IPS-NIHi7 (cell line): ENCODE data around the gene FCHO2.
"Not testable (repeated sequence)": the region's sequence is repeated elsewhere in the genome, so short reads cannot be mapped to it uniquely, and the experiment has no call there.

Experiments used
- DNase-seq: peaks from one replicate; pipeline ENCODE4 v3.0.0; 2012; ENCODE audit warnings: mixed read lengths; ENCODE audit errors: extremely low spot score

Gene FCHO2, protein sequence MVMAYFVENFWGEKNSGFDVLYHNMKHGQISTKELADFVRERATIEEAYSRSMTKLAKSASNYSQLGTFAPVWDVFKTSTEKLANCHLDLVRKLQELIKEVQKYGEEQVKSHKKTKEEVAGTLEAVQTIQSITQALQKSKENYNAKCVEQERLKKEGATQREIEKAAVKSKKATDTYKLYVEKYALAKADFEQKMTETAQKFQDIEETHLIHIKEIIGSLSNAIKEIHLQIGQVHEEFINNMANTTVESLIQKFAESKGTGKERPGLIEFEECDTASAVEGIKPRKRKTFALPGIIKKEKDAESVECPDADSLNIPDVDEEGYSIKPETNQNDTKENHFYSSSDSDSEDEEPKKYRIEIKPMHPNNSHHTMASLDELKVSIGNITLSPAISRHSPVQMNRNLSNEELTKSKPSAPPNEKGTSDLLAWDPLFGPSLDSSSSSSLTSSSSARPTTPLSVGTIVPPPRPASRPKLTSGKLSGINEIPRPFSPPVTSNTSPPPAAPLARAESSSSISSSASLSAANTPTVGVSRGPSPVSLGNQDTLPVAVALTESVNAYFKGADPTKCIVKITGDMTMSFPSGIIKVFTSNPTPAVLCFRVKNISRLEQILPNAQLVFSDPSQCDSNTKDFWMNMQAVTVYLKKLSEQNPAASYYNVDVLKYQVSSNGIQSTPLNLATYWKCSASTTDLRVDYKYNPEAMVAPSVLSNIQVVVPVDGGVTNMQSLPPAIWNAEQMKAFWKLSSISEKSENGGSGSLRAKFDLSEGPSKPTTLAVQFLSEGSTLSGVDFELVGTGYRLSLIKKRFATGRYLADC

DNA sequence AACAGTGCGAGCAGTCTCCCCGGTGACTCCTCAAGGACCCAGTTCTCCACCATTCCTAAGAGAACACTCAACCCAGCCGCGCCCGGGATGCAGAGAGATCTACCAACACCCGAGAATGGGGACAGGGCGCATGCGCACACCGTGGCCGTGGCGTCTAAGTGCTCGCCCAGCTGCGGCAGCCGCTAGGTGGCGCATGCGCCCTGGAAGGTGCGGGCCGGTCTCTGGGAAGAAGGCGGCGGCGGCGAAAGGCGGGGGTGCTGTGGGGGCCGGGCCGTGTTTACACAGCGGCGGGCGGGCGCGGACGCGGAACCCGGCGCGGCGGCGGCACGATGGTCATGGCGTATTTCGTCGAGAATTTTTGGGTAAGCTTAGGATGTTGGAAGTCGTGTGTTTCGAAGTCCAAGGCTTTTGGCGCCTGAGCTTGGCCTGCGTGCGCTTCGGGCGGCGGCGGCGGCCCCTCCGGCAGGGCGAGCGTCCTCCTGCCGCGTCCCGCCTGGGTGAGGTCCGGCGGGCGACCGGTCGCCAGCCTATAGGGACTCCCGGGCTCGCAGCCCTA, at the start of gene FCHO2:
Gene FCHO2, plus strand, starts transcription at position 274 of the 556 bp plus-strand sequence. Its CDS starts 56 bp downstream, at position 330.
- DNase-seq: peak; percentile 98

GRCh38 chr5:72906806-72907205, 49.0 kb upstream of the FCHO2 start:
- DNase-seq: no peak

- DNase-seq: no peak
Observed at GRCh38 chr5:72908664-72909063, 47.2 kb upstream of the FCHO2 start.

DNA sequence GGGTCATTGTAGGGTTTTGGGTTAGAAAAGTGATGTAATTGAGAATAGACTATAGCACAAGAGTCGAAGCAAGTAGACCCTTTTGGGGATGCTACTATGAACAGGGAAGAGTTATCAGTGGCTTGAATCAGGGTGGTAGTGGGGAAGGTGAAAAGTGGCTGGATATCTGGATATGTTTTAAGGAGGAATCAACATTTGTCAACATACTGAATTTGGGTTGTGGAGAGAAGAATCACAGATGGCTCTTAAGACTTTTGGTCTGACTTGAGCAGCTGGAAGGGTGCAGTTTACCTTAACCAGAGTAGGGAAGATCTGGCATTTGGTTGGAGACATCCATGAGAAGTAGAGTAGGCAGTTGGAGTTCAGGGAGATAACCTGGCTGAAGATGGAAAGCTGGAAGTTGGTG, 38.5 kb upstream of the FCHO2 start:
- no peak for DNase-seq

DNA sequence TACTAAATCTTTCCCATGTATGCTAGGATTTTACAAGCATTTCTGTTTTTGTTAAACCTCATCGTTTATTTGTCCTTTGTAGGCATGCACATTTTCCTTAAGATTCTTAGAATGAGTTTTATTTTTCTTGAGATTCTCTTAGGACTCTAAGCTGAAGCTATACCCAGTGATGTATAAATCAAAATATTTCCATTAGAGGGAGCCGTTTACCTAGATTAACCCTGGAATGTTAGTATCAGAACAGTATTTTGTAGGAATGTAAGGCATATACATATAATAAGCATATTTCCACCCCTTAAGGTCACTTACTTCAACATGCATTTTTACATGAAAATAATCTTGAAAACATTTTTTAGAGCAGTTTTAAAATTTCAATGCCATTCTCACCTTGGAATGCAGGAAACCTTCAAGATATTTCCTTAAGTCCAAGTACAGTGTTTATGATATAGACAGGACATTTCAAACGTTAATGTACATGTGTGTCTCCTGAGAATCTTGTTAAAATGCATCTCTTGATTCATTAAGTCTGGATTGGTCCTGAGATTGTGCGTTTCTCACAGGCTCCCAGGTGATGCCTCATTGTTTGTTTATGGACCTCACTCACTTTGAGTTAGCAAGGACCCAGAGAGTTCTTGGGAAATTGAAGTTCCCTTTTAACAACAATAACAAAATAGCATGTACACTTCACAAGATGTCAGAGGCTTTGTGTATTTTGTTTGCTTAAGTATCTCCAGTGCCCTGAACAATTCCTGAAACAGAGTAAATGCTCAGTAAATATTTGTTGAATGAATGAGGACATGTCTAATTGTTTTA, 34.9 kb upstream of the FCHO2 start:
- DNase-seq: no peak

DNA sequence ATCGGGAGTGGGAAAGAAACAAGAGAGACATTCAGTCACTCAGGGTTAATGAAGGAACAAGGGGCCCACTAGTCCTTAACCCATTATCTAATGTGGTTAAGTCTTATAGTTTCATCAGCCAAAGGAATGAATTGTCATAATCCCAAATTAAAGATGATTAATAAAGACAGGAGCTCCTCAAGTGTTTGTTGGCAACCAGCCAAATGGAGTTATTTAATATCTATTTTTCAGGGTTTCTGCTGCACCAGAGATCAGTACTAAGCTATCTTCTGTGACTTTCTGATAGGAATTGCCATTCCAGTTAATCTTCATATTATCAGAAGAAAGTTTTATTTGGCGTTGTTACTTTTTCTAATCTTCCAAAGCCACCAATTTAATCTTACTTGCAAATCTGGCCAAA, 34.0 kb upstream of the FCHO2 start:
- no peak for DNase-seq

GRCh38 chr5:72922422-72922821, 33.4 kb upstream of the FCHO2 start:
- DNase-seq: no peak

DNA sequence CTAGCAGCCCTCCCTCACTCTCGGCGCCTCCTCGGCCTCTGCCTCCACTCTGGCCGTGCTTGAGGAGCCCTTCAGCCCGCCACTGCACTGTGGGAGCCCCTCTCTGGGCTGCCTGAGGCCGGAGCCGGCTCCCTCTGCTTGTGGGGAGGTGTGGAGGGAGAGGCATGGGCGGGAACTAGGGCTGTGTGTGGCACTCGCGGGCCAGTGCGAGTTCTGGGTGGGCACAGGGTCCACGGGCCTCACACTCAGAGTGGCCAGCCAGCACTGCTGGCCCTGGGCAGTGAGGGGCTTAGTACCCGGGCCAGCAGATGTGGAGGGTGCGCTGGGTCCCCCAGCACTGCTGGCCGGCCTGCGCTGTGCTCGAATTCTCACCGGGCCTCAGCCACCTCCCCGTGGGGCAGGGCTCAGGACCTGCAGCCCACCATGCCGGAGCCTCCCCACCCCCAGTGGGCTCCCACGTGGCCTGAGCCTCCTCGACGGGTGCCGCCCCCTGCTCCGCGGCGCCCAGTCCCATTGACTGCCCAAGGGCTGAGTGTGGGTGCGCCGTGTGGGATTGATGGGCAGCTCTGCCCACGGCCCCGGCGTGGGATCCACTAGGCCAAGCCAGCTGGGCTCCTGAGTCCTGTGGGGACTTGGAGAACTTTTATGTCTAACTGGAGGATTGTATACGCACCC, 30.4 kb upstream of the FCHO2 start:
- no peak for DNase-seq

GRCh38 chr5:72932686-72933085, 23.2 kb upstream of the FCHO2 start:
- DNase-seq: not testable (repeated sequence)

DNA sequence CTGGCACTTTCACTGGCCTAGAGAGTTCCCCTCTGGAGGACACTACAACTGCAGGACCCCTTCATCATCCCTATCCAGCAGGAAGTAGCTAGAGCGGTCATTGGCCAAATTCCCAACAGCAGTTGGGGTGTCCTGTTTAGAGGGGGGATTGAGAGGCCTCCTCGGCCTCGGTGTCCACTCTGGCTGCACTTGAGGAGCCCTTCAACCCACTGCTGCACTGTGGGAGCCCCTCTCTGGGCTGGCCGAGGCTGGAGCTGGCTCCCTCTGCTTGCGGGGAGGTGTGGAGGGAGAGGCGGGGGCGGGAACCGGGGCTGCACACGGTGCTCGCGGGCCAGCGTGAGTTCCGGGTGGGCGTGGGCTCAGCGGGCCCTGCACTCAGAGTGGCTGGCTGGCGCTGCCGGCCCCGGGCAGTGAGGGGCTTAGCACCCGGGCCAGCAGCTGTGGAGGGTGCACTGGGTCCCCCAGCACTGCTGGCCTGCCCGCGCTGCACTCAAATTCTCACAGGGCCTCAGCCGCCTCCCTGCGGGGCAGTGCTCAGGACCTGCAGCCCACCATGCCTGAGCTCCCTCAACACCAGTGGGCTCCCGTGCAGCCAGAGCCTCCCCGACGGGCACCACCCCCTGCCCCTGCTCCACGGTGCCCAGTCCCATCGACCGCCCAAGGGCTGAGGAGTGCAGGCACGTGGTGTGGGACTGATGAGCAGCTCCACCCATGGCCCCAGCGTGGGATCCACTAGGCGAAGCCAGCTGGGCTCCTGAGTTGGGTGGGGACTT, 20.7 kb upstream of the FCHO2 start:
- not testable (repeated sequence) for DNase-seq

- DNase-seq: no peak
Observed at GRCh38 chr5:72936893-72937292, 18.9 kb upstream of the FCHO2 start.

DNA sequence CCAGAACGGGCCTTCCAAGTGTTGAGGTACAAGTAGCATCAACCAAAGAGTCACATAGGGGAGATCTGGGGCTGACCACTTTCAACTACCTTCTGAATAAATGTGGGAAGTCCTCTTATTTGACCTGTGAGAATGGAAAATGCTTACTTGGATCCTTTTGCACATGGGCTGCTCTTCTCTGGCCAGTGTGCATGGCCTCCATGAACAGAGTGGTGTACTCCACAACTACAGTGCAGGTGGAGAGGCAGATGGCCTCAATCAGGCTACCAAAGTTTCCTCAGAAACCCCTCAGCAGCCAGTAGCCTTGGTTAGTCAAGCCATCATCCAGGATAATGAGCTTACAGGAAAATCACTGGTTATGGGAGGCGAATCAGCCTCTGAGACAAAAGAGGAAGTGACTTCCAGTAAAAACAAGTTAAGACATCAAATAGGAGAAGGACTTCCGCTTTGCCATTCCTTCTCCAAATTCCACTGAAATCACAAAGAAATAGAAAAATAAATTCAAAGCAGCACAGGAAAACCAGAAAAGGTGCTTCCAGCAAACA, 18.3 kb upstream of the FCHO2 start:
- DNase-seq: no peak

DNA sequence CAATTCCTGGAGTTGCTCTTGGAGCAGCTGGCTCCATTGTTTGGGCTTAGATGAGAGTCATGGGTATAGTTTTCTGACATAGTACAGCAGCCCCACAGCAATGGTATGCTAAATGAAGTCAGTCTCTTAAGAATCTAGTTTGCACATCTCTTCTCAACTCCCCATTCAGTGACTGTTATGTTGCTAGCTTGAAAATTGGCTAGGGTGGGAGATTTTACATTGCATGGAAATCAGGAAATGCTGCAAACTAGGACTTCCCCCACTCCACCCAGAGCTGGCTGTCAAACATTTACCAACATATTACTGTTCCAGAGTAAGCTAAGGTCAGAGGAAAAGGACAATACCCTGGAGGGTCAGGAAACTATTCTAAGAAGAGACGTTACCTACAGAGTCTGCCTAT, 17.6 kb upstream of the FCHO2 start:
- no peak for DNase-seq

DNA sequence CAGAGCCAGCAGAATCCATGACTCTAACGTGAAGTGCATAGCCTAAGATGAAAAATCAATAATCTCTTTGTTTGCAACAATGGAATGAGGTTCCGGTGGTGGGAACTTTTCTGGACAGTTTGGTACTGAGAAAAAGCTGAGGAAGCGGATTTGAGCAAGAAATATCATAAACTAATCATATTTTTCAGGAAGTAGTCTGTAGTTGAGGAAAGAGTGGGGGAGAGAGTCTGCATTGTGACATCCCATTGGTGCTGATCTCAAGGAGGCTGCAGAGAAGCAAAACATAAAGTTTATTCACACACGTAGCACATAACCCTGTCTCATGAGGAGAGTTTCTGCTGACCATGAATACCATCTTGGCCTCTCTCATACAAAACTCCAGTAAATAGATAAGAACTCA, 15.8 kb upstream of the FCHO2 start:
- no peak for DNase-seq

- DNase-seq: no peak
Observed at GRCh38 chr5:72943307-72943706, 12.5 kb upstream of the FCHO2 start.

GRCh38 chr5:72947498-72947897, 8.3 kb upstream of the FCHO2 start:
- DNase-seq: no peak

GRCh38 chr5:72949481-72949880, 6.4 kb upstream of the FCHO2 start:
- DNase-seq: no peak

- DNase-seq: no peak
Observed at GRCh38 chr5:72951671-72952468, 4.0 kb upstream of the FCHO2 start.

- DNase-seq: no peak
Observed at GRCh38 chr5:72954389-72954788, 1.5 kb upstream of the FCHO2 start.
